Measurements from ENCODE around the gene CECR2. TPM values are rescaled to one million over a fixed set of nuclear protein-coding genes. Genes with fewer than 3 reads are reported as not detected.
A peak's percentile ranks its signal among the peaks of the same experiment; 100 is the strongest.

CECR2 gene
- 7.9 and 25.3 TPM in 2 replicates for total RNA-seq (ENCODE audit: low replicate concordance)
- long read RNA-seq, partial matches to known transcripts = 0 of 2 reads
- long read RNA-seq, other reads (novel, unspliced or antisense) = 2 of 2 reads

DNA sequence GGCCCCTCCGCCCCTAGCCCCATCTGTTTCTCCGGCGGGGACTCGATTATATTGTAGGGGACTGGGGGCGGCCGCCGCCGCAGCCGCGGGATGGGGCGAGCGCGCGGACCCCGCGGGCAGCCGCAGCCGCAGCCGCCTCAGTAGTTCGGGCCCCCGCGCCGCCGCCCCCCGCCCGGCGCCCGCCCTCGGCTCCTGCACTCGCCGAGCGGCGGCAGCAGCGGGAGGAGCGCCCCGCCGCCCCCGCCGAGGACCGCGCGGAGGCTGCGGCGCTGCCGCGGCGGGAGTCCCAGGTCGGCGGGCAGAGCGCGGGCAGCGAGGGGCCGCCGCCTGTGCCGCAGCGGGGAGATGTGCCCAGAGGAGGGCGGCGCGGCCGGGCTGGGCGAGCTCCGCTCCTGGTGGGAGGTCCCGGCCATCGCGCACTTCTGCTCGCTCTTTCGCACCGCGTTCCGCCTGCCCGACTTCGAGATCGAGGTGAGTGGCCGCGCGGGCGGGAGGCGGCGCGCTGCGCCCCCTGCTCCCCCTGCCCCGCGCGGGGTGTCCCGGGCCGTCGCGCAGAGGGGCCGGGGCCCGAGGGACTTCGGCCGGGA lies at the start of gene CECR2:
Gene CECR2, plus strand, starts transcription at position 22 of the 587 bp plus-strand sequence. Its CDS starts 324 bp downstream, at position 346.
- peak; percentile 80 for DNase-seq (ENCODE audit: extremely low spot score, unreplicated experiment)
- peaks cover 31% of the 10 kb centered on the region for H3K4me1 Mint-ChIP-seq (ENCODE audit: unreplicated experiment)

DNA sequence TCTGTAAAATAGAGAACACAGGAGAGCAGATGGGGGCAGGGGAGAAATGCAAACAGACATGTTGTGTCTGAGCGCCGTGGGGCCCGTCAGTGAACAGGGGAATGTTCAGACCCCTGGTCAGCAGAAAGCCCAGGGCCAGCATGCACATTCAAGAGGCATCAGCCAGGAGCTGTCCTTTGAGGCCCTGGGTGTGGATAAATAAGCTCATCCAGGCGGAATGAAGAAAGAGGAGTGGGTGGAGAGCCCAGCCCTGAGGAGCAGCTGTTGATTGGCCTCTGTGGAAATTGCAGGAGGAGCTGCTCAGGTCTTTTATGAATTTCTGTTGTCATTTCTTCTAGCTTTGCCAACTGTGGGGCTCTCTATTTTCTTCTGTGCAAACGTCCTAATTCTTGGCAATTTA lies 49.7 kb upstream of the CECR2 start:
- no peak for DNase-seq (ENCODE audit: extremely low spot score, unreplicated experiment)
- TF ChIP-seq, protein P1, sequence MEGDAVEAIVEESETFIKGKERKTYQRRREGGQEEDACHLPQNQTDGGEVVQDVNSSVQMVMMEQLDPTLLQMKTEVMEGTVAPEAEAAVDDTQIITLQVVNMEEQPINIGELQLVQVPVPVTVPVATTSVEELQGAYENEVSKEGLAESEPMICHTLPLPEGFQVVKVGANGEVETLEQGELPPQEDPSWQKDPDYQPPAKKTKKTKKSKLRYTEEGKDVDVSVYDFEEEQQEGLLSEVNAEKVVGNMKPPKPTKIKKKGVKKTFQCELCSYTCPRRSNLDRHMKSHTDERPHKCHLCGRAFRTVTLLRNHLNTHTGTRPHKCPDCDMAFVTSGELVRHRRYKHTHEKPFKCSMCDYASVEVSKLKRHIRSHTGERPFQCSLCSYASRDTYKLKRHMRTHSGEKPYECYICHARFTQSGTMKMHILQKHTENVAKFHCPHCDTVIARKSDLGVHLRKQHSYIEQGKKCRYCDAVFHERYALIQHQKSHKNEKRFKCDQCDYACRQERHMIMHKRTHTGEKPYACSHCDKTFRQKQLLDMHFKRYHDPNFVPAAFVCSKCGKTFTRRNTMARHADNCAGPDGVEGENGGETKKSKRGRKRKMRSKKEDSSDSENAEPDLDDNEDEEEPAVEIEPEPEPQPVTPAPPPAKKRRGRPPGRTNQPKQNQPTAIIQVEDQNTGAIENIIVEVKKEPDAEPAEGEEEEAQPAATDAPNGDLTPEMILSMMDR (conservative IDR thresholded peaks at IDR 0.05) = no peak
- no peak overlapping the region for H3K4me3 Mint-ChIP-seq
- no peaks in the 10 kb centered on the region for H3K27me3 Mint-ChIP-seq
- H3K9me3 Mint-ChIP-seq = no peaks in the 10 kb centered on the region
- no peaks in the 10 kb centered on the region for H3K36me3 Mint-ChIP-seq
- H3K4me1 Mint-ChIP-seq (ENCODE audit: unreplicated experiment) = peaks cover 9% of the 10 kb centered on the region
- H3K27ac Mint-ChIP-seq = no peak overlapping the region

More for the DNA sequence above, at the start of gene CECR2:
- TF ChIP-seq, protein P1 (conservative IDR thresholded peaks at IDR 0.05) = no peak
- H3K27me3 Mint-ChIP-seq = peaks cover 27% of the 10 kb centered on the region
- no peaks in the 10 kb centered on the region for H3K9me3 Mint-ChIP-seq
- H3K4me3 Mint-ChIP-seq = peak within 1 kb of the TSS; percentile 93
- peak within 1 kb of the TSS; percentile 90 for H3K27ac Mint-ChIP-seq
- no peaks in the 10 kb centered on the region for H3K36me3 Mint-ChIP-seq

DNA sequence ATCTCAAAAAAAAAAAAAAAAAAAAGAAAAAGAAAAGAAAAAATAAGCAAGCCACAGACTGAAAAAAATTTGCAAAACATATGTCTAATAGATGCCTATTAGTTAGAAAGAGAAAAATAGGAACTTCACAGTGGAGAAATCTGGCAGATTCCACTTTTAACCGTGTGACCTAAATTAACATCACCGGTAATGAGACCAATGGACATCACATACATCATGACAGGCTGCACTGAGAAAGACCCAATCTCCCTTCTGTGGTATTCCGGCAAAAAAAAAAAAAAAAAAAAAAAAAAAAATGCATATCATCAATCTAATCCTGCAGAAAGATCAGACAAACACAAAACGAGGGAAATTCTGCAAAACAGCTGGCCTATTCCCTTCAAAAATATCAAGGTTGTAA lies 46.7 kb upstream of the CECR2 start:
- DNase-seq (ENCODE audit: extremely low spot score, unreplicated experiment) = no peak
- Mint-ChIP-seq H3K9me3 (no peaks in the 10 kb centered on the region), H3K27ac (no peak overlapping the region), H3K4me3 (no peak overlapping the region), H3K36me3 (no peaks in the 10 kb centered on the region), H3K4me1 (ENCODE audit: unreplicated experiment) (peaks cover 9% of the 10 kb centered on the region), H3K27me3 (no peaks in the 10 kb centered on the region)
- TF ChIP-seq, protein P1 (conservative IDR thresholded peaks at IDR 0.05) = no peak

DNA sequence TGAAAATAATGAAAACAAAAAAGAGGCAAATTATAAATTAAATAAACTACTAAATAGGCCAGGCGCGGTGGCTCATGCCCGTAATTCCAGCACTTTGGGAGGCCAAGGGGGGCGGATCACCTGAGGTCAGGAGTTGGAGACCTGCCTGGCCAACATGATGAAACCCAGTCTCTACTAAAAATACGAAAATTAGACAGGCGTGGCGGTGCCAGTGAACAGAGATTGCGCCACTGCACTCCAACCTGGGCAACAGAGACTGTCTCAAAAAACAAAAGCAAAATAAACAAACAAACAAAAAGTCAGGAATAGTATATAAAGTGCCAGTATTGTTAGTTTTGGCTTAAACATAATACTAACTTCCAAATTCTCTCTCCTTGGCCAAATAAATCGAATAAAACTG lies 37.6 kb upstream of the CECR2 start:
- Mint-ChIP-seq H3K9me3 (no peaks in the 10 kb centered on the region), H3K4me1 (ENCODE audit: unreplicated experiment) (no peaks in the 10 kb centered on the region), H3K27me3 (no peaks in the 10 kb centered on the region), H3K36me3 (no peaks in the 10 kb centered on the region), H3K27ac (no peak overlapping the region), H3K4me3 (no peak overlapping the region)
- TF ChIP-seq, protein P1 (conservative IDR thresholded peaks at IDR 0.05) = no peak
- DNase-seq (ENCODE audit: extremely low spot score, unreplicated experiment) = no peak

DNA sequence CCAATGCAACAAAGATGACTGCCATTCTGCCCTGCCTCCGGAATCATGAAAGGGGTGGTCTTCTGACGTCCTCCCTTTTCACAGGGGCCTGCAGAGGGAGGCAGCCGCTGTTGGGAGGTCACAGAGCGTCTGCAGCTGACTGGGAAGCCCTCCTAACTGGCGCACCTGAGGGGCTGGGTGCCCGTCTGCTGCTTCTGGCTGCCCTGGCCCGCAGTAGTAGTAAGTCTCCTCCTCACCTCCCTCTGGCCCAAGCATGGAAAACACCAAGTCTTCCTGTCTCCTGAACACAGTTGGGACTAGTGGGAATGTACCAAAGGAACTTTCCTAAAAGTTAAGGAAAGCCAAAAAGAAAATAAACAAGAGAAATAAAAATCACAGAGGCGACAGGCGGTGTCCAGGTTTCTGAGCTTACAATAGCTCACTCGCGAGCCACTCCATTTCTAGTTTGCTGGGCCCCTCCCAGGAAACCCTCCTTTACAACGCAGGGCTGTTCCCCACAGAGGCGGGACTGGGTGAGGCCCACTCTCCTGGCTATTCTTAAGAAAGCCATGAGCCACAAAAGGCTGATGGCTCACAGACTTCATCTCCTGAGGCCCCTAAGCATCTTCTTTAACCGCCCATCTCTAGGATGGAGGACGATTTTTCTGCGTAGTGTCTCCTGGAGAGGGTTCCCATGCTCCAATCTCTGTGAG lies 37.0 kb upstream of the CECR2 start:
- Mint-ChIP-seq H3K27ac (no peak overlapping the region), H3K9me3 (no peaks in the 10 kb centered on the region), H3K36me3 (no peaks in the 10 kb centered on the region), H3K27me3 (no peaks in the 10 kb centered on the region), H3K4me1 (ENCODE audit: unreplicated experiment) (no peaks in the 10 kb centered on the region), H3K4me3 (no peak overlapping the region)
- TF ChIP-seq, protein P1 (conservative IDR thresholded peaks at IDR 0.05) = no peak
- DNase-seq (ENCODE audit: extremely low spot score, unreplicated experiment) = no peak

All from type B pancreatic cell (in vitro differentiated cells).